HG02943 (cell line): Measurements from ENCODE around the gene TMEM273.

ENCODE experiments used
- ATAC-seq: cut with Tn5 transposase; IDR thresholded peaks from one replicate; pipeline ENCODE4 v1.9.1; 2021; ENCODE audit warnings: mild to moderate bottlenecking, low read depth, moderate library complexity; ENCODE audit not compliant: unreplicated experiment

The TMEM273 gene

DNA sequence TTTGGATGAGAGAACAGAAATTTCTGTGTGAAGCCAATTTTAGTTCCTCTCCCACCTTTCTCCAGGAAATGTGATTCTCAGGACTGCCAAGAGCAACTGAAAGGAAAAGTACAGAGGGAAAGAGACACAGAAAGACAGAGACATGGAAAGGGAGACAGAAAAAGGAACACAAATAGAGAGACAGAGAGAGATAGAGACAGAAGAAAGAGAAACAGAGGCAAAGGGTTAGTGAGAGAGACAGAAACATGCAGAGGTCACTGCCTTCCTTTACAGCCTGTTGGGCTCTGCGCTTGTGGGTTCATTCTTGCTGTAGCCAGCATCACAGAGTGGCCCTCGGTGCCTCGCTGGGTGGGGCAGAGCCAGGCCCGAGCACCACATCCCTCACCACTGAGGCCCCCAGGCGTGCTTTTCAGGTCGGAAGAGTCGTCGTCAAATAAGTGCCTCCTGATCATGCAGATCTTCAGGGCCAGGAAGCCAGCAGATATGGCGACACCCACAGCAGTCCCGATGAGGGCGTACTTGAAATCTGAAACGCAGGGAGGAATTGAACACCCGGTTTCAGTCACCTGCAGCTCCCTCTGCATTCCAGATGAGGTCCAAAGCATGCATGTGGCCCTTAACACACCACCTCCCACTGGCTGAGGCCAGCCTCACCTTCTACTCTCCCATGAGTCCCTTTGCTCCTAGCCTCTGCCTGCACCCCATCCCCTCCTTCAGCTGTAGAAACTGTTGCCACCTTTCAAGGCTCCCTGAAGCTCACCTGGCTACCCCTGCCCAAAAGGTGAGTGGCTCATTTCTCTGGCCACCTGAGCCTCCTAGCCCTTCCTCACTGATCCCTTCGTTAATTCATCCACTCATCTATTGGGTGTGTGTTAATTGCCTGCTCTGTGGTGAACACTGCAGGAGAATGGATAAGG lies 21.4 kb downstream of the TMEM273 start:
- ATAC-seq = no peak

DNA sequence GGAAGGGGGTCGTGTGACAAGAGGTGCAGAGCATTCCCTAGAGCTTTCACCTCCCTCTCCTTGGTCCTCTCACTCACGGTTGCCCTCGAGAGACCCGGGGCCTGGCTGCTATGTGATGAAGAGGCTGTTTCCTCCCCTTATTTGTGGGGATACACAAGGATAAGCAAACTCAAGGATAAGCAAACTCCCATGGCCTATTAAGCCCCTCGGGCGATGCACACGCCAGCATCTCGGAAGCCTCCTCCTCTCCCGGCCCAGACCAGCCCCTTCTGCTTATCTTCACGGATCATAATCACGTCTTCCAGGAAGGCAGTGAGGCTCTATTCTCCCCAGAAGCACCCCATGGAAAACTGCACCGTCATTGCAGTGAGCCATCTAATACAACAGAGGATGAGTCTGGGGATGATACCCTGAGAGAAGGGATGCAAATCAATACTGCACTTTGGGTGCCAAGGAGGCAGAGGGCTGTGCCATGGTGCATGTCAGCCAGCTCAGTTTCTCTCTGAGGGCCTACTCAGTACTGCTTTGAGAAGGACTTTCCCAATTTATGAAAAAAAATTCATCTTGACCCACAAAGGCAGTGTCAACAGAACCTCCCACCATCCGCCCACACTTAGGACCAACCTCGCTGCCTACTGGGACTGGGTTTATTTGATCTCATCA lies 22.2 kb downstream of the TMEM273 start:
- no peak for ATAC-seq

- ATAC-seq = no peak
Observed at GRCh38 chr10:49165259-49165658, 22.9 kb downstream of the TMEM273 start.

DNA sequence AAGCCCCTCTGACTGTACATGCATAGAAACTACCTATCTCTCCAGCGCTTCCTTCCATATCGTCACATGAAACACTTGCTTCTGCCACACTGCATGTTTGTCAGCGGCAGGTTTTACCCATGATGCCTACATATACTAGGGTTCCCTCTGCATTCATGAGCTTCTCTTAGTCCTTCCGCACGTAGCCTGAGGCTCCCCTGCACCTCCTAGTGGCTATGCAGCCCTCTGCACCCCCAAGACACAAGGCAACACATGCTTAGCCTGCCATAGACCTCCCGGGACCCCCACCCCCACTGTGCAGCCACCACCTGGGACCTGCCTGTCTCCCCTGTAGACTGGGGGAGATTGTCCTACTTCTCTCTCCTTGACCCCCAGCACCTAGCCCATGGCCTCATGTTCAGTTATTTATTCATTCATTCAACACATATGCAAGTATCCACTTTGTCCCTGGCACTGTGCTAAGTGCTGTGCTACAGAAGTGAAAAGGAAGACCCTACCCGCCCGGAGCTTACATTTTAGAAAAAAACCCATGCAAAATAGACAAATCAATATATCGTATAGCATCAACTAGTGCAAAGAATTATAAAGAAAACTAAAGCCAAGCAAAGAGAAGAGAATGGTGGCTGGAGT lies 23.5 kb downstream of the TMEM273 start:
- ATAC-seq = no peak

DNA sequence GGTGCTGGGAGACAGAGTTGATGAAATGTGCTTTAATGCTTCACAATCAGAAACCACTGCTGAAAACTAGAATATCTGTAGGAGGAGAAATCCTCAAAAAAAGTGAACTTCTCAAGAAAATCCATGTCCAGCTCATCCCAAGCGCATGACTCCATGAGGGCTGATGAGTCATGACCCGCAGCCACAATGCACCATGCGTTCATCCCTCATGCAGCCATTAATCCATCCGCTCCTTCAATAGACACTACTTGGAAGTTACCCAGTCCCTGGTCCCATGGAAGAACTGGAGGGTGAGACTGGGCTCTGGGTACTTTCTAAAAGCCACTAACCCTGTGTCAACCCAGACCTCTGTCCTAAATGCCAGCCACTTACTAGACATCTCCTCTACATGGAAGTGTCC lies 24.4 kb downstream of the TMEM273 start:
- ATAC-seq = no peak

DNA sequence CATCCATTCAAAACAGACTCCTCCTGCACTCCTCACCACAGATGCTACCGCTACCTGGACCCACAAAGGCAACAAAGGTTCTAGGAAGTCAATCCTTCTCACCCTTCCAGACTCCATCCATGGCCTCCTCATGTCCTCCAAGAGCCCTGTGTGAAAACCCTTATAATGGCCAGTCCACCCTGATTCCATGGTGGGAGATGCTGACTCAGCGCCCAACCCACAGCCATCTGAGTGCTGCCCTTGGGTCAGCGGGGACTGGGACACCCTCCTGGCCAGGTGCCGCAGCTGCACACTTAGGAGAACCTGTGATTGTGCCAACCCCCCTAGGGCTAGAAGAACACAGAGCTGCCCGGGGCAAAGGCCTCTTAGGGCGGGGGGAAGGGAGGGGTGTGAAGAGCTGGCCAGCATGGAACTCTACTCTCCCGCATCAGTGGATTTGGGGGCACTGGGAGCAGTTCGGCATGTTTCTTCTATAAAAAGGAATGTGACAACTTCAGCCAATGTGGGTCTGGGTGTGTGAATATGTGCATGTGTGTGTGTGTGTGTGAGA lies 25.4 kb downstream of the TMEM273 start:
- ATAC-seq = no peak

- ATAC-seq = no peak
Observed at GRCh38 chr10:49162063-49162462, 26.1 kb downstream of the TMEM273 start.

GRCh38 chr10:49161411-49161997 lies 26.7 kb downstream of the TMEM273 start:
- no peak for ATAC-seq

GRCh38 chr10:49160814-49161213 lies 27.4 kb downstream of the TMEM273 start:
- no peak for ATAC-seq

DNA sequence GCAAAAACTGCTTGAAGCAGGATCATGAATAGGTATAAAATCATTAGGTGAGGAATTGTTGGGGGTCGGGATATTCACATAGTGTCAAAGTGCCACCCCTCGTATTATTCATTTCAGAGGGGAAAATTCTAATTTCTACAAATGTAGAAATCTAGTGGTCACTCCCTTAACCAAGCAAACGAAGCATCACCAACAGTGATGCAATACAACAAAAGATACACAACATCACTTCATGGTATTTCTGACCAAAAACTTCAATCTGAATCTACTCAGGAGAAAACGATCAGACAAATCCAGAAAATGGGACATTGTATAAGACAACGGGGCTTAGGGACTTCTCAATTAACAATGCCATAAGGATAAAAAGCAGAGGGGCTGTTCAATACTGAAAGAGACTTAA lies 28.1 kb downstream of the TMEM273 start:
- ATAC-seq = no peak

DNA sequence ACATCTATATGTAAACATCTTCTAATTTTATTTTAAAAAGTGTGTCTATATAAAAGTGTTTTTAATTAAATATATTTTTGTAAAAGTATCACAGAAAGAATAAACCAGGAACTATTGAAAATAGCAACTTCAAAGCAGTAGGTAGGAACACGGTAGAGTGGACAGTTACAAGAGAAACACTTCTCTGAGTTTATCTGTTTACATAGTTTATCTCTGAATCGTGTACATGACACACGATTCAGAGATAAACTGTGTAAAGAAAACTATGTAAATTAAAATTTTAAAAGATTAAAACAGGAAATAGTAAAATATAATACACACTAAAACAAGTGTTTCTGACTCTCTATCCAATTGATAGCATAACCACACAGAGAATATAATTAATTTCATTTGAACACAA lies 29.3 kb downstream of the TMEM273 start:
- no peak for ATAC-seq

GRCh38 chr10:49158404-49158803 lies 29.8 kb downstream of the TMEM273 start:
- no peak for ATAC-seq

DNA sequence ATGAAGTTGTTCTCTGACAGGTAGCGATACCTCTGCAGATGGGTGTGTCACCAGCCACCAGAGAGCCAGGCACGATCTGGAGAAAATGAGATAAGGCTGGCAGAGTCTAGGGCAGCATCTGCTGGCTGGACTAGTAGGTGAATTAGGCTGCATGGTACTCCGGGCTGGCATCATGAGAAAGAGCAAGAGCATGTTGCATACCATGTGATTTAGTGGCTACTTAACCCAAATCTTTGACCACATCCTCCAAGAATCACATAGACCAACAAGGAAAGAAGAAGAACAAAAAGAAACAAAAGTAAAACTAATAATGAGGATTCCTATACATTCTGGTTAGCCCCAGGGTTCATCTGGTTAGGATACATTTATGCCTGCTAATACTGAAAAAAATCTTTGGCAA lies 31.0 kb downstream of the TMEM273 start:
- ATAC-seq = no peak

DNA sequence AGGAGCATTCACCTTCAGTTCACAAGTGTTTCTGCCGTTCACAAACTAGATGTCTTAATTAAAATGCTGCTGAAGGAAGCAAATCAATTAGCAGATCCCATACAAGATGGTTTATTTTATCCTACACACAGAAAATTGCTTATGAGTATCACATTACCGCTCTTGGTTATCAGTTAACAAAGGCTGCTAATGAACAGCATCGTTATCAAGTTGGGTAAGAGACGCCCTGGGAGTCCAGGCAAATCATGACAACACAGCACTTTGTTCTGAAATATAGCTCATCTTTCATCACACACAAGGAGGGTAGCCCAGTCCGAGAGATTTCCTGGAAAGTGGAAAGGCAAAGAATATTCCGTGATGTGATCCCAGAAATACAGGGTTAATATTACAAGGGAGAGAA lies 33.5 kb downstream of the TMEM273 start:
- ATAC-seq = no peak

- ATAC-seq = no peak
Observed at GRCh38 chr10:49153971-49154370, 34.2 kb downstream of the TMEM273 start.

- ATAC-seq = no peak
Observed at GRCh38 chr10:49153115-49153514, 35.1 kb downstream of the TMEM273 start.

DNA sequence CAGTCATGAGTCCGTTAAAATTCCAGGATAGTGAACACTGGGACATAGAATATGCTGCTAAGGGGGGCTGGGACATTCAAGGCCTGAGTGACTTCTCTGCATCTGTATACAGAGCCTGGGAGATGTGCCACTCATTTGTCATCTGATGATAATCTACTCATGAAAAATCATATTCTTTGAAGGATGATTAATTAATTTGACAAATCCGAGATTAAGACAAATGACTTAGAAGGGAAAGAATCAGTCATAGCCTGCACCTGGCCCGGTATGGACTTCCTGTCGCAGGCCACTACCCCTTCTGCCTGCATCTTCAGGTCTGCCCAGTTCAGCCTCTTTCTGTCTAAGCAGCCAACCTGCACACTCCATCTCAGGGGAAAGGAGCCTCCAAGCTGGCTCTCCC lies 35.5 kb downstream of the TMEM273 start:
- ATAC-seq = no peak

GRCh38 chr10:49152037-49152436 lies 36.2 kb downstream of the TMEM273 start:
- no peak for ATAC-seq

- no peak for ATAC-seq
Observed at GRCh38 chr10:49151481-49151880, 36.7 kb downstream of the TMEM273 start.

DNA sequence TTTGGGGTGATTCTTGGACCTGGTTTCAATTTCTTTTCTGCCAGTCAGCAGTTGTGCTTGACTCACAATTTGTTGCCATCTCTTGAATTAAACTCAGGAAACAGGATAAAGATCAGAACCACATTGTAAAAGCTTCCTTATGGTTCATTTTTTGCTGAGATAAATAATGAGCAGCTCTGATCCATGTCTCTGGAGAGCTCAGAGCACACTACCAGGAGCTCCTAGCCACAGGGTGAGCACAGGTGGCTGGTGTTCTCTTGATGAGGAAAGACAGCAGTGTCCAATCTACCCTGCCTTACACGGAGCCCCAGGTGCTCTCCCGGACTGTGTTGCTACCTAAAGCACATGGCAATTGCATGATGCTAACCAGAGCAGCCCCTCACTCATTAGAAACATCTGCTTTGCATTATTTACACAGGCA lies 37.2 kb downstream of the TMEM273 start:
- no peak for ATAC-seq

DNA sequence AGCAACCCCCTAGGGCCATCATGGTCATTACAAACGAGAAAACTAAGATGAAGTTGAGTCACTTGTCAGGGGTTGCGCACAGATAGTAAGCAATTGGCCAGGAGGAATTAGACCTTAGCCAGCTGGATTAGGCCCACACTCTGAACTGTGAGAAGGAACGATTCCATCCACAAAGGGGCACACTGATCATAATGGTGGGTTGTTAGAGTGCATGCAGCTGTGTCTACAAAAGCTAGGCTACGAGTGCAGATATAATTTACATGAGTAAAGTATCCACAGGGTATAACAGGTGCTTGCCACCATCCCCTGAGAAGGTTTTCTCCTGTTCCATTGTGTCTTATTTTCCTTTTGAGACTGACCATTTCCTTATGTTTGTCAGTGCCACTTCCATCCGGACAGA lies 37.8 kb downstream of the TMEM273 start:
- ATAC-seq = no peak
